ENCODE results near the gene NTM.

DNA sequence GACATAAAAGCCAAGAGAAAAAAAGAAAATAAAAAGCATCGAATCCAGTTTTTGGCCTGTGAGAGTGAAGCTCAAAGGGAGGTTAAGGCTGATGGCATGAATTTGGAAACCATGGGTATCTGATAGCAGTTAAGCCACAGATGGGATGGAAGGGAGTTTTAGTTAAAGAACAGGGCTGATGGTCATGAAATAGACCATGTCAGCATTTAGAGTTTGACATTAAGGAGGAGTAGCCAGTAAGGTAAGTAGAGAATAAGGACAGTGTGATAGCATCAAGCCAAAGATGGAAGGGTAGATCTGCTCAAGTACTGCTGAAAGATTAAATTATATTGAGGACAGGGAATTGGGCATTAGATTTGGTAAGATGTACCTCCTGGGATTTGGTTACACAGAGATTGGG is 826.5 kb downstream of the NTM start:
- no peak for TF ChIP-seq POLR2AphosphoS5 (IDR thresholded peaks at IDR 0.05)
- TF ChIP-seq CTCF (IDR thresholded peaks at IDR 0.05 in 8 of 11, conservative IDR thresholded peaks at IDR 0.05 in 3 of 11), result no peak

All from spleen (tissue), 7 donors.